Raji (cell line): ENCODE measurements around the gene PFN3.

Experiments
- POLR2A ChIP-seq: IDR thresholded peaks from 2 replicates; pipeline ENCODE4 v1.6.1; 2011; ENCODE audit warnings: low read depth, low read length, control low read depth; ENCODE audit not compliant: insufficient read depth

Gene PFN3

GRCh38 chr5:177393990-177394389 lies 6.5 kb downstream of the PFN3 start:
- TF ChIP-seq POLR2A = no peak

DNA sequence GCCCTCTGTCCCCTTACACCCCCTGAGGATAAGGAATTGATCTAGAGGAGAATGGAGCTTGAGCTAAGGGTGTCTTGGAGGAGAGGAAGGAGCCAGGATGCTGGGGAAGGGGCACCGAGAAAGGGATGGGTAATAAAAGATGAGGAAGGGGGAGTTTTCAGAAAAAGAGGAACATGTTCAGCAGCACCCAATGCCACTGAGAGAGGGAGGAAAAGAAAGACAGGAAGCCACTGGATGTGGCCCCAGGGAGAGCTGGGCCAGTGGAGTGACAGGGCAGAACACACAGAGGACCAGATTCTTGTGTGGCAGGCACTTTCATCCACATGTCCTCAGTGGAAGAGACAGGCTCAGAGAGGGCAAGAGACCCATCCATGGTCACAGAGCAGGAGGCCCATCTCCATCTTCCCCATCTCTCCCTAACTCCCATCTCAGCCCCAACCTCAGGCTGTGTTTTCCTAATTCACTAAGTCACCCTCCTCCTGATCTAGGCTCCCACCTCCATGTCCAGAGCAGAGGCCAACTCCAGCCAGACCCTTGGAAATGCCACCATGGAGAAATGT lies 7.2 kb downstream of the PFN3 start:
- no peak for TF ChIP-seq POLR2A

DNA sequence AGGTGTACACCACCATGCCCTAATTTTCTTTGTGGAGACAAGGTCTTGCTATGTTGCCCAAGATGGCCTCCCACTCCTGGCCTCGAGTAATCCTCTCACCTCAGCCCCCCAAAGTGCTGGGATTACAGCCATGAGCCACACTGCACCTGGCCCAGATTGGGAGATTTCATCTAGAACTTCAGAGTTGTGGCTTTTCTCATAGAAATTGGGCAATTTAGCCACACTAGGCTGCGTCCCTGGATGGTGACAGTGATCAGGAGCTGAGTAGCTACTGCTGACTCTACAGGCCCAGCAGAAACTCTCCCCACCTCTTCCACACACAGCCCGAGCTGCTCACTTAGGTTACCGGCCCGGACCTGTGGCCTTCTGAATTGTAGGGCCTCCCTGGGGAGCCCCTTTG lies 7.7 kb downstream of the PFN3 start:
- TF ChIP-seq POLR2A = no peak

DNA sequence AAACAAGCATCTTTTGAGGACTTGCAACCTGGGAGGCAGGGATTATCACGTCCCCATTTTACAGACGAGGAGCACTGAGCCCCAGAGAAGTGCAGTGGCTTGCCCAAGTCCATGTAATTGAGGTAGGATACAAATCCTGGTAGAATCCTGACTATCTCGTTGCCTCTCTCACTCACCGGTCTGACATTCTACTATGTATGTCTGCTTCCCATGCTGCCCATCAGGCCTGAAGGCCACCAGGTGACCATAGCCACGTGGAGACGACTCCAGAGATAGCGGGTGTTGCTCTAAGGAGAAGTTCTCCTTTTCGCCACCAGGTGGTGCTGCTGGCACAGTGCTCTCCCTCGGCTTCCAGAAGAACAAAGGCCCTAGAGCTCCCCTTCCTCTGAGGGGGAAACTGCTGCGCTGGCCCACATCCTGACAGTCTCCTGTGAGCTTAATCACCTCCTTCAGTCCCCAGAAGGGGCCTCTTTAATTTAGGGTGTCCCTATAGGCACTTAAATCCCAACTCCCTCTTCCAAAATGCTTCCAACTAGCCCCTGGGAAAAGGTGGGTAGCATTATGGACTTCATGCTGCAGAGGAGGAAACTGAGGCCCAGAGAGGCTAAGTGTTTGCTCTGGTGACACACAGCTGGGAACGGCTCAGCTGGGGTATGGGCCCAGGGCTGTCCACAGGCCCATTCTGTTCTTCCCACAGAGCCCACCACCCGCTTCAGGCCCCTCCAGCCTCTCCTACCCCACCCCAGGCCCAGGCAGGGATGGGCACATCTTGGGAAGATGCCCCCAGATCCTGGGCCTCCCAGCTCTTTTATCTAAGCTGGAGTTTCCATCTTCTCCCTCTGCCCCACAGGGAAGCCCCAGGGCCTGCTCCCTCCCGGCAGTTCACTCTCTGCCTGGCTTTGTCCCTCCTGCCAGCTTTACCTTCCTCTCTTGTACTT lies 9.8 kb downstream of the PFN3 start:
- 0 out of 2 replicates have a peak, but pooled peaks have one; percentile 20 for TF ChIP-seq POLR2A

DNA sequence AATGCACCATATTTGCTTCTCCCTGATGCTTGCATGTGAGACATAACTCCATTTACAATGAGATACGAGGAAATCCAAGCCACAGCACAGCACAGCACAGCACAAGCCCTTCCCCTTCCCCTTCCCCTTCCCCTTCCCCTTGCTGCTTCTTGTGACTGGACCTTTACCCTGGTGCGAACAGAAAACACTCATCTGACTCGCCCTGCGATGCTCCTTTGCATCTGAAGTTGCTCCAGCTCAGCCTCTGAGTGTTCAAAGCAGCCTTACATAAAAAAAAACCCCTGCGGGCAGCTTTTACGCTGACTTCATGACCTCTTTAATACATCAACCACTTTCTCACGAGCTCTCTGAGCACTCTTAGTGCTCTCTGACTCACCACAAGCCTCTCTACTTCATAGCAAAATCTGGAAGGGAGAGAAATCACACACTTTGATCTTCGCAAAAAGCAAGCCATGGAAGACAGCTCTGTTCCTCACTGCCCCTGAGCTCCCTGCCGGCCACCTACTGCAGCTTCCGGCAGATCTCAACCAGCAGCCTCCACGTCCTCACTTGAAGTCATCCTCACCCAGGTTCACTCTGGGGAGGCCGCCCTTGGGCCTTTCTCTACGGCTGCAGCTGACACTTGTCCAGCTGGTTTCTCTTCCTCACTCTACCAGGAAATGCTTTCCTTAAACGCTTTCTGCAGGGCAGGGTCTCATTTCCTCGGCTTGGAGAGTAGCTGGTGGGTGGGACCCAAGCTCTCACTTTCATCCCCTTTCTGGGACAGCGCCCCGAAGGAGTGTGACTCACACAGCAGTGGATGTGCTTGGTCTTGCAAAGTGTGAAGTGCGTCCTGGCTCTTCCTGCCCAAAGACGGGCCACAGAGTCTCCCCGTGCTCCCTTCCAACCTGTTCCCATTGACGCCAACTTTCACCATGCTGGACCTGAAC lies 11.0 kb downstream of the PFN3 start:
- no peak; the same call in 1 of the 2 replicates for TF ChIP-seq POLR2A

DNA sequence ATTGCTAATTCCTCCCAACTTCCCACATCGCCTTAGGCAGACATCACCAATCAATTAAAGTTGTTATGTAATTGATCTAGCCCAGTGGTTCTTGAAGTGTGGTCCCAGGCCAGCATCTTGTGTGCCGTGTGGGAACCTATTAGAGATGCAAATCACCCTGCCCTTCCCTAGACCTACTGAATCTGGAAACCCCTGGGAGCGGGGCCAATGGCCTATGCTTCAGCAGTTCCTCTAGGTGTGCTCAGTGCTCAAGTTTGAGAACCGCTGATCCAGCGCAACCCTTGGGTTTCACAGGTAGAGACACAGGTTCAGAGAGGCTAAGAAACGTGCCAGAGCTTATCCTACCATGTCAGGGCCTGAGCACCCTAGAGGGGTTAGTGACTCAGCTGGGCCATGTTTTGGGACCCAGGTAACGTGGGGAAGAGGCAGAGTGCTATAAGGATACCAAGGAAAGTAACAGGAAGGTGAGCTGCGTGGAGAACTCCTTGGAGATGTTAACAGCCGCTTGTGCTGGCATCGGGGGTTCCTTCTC lies 11.9 kb downstream of the PFN3 start:
- no peak for TF ChIP-seq POLR2A

- TF ChIP-seq POLR2A = no peak
Measured at GRCh38 chr5:177387405-177387804, 13.1 kb downstream of the PFN3 start.

- TF ChIP-seq POLR2A = no peak
Measured at GRCh38 chr5:177386542-177386941, 13.9 kb downstream of the PFN3 start.

DNA sequence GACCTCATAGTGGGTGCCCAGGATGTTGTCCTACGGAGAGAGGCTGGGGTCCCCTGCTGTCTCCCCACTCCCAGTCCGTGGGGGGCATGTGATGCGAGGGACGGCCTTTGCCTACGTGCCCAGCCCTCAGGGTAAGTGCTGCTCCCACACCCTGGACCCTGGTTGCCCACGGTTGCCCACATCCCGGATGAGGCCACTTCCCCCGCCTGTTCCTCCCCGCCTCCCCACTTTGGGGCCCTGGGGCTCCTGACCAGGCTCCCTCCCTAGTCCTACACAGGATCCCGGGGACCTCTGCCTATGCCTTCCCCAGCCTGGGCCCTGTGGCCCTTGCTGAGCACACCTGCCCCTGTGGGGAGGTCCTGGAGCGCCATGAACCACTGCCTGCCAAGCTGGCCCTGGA lies 14.7 kb downstream of the PFN3 start:
- TF ChIP-seq POLR2A = no peak

- no peak for TF ChIP-seq POLR2A
Measured at GRCh38 chr5:177384134-177384533, 16.3 kb downstream of the PFN3 start, which contains the start of gene SLC34A1. Gene SLC34A1 (plus strand): TSS chr5:177384434. CDS start chr5:177385742, 1,308 bp downstream.

GRCh38 chr5:177383181-177383580 lies 17.3 kb downstream of the PFN3 start:
- TF ChIP-seq POLR2A = no peak

DNA sequence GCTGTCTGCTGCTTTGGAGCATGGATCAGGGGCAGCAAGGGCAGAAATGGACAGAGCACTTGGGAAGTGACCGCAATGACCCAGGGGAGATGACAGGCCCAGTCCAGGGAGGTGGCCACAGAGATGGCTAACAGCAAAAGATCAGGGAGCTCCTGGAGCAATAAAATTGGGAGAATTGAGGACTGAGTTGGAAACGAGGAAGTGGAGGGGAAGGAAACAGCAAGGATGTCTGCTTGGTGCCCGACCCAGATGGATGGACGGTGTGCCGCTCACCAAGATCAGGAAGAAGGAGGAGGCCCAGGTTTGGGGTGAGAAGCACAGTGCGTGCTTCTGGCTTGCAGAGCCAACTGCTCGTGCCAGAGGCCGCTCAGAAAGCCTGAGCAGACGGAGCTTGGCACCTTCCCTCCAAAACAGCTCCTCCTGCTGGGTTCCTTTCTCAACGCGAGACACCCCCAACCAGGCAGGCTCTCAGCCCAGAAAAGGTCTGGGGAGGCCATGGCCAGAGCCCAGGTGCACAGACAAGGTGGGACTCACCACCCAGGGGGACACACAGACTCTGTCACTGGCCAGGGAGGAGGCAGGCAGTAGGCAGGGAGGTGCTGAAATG lies 17.9 kb downstream of the PFN3 start:
- TF ChIP-seq POLR2A = no peak

DNA sequence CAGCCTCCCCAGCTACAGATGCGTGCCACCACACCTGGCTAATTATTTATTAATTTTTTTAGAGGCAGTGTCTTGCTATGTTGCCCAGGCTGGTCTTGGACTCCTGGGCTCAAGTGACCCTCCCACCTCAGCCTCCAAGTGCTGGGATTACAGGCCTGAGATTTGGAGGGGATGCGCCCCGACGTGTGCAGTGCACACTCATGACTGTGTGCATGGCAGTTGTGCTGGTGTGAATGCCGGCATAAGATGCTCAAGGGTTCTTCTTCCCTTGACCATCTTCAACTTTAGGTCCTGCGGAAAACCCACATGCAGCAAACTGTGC lies 19.7 kb downstream of the PFN3 start:
- TF ChIP-seq POLR2A = no peak
